ENCODE results near the gene RANBP1. TPM values are rescaled to one million over a fixed set of nuclear protein-coding genes. Genes with fewer than 3 reads are reported as not detected.

Gene RANBP1
- total RNA-seq, 1 experiment from 2014 or later: 443 TPM

DNA sequence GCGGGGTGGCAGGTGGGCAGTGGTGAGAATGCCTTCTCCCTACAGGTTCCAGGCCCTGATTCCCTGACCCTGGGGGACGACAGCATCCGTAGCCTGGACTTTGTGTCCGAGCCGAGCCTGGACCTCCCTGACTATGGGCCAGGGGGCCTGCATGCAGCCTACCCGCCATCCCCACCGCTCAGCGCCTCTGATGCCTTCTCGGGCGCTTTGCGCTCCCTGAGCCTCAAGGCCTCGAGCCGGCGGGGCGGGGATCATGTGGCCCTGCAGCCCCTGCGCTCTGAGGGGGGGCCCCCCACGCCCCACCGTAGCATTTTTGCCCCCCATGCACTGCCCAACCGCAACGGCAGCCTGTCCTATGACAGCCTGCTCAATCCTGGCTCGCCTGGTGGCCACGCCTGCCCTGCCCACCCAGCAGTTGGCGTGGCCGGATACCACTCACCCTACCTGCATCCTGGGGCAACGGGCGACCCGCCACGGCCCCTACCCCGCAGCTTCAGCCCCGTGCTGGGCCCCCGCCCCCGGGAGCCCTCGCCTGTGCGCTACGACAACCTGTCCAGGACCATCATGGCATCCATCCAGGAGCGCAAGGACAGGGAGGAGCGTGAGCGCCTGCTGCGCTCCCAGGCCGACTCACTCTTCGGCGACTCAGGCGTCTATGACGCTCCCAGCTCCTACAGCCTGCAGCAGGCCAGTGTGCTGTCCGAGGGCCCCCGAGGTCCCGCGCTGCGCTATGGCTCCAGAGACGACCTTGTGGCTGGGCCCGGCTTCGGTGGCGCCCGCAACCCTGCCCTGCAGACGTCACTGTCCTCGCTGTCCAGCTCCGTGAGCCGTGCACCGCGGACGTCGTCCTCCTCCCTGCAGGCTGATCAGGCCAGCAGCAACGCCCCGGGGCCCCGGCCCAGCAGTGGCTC lies 27.1 kb downstream of the RANBP1 start:
- DNase-seq (ENCODE audit: low spot score) (no peak), ATAC-seq (no peak)
- Mint-ChIP-seq H3K36me3 (no peaks in the 10 kb centered on the region), H3K27me3 (ENCODE audit: low read depth) (no peaks in the 10 kb centered on the region), H3K27ac (no peak overlapping the region), H3K9me3 (no peaks in the 10 kb centered on the region), H3K4me1 (no peaks in the 10 kb centered on the region), H3K4me3 (no peak overlapping the region)
- TF ChIP-seq, protein P1, sequence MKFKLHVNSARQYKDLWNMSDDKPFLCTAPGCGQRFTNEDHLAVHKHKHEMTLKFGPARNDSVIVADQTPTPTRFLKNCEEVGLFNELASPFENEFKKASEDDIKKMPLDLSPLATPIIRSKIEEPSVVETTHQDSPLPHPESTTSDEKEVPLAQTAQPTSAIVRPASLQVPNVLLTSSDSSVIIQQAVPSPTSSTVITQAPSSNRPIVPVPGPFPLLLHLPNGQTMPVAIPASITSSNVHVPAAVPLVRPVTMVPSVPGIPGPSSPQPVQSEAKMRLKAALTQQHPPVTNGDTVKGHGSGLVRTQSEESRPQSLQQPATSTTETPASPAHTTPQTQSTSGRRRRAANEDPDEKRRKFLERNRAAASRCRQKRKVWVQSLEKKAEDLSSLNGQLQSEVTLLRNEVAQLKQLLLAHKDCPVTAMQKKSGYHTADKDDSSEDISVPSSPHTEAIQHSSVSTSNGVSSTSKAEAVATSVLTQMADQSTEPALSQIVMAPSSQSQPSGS (CRISPR knock-in tag; IDR thresholded peaks at IDR 0.05; ENCODE audit: borderline replicate concordance, low read depth): no peak
- TF ChIP-seq, protein P2, sequence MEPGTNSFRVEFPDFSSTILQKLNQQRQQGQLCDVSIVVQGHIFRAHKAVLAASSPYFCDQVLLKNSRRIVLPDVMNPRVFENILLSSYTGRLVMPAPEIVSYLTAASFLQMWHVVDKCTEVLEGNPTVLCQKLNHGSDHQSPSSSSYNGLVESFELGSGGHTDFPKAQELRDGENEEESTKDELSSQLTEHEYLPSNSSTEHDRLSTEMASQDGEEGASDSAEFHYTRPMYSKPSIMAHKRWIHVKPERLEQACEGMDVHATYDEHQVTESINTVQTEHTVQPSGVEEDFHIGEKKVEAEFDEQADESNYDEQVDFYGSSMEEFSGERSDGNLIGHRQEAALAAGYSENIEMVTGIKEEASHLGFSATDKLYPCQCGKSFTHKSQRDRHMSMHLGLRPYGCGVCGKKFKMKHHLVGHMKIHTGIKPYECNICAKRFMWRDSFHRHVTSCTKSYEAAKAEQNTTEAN (CRISPR knock-in tag; IDR thresholded peaks at IDR 0.05): no peak
- TF ChIP-seq, protein P3, sequence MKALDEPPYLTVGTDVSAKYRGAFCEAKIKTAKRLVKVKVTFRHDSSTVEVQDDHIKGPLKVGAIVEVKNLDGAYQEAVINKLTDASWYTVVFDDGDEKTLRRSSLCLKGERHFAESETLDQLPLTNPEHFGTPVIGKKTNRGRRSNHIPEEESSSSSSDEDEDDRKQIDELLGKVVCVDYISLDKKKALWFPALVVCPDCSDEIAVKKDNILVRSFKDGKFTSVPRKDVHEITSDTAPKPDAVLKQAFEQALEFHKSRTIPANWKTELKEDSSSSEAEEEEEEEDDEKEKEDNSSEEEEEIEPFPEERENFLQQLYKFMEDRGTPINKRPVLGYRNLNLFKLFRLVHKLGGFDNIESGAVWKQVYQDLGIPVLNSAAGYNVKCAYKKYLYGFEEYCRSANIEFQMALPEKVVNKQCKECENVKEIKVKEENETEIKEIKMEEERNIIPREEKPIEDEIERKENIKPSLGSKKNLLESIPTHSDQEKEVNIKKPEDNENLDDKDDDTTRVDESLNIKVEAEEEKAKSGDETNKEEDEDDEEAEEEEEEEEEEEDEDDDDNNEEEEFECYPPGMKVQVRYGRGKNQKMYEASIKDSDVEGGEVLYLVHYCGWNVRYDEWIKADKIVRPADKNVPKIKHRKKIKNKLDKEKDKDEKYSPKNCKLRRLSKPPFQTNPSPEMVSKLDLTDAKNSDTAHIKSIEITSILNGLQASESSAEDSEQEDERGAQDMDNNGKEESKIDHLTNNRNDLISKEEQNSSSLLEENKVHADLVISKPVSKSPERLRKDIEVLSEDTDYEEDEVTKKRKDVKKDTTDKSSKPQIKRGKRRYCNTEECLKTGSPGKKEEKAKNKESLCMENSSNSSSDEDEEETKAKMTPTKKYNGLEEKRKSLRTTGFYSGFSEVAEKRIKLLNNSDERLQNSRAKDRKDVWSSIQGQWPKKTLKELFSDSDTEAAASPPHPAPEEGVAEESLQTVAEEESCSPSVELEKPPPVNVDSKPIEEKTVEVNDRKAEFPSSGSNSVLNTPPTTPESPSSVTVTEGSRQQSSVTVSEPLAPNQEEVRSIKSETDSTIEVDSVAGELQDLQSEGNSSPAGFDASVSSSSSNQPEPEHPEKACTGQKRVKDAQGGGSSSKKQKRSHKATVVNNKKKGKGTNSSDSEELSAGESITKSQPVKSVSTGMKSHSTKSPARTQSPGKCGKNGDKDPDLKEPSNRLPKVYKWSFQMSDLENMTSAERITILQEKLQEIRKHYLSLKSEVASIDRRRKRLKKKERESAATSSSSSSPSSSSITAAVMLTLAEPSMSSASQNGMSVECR (CRISPR knock-in tag; IDR thresholded peaks at IDR 0.05; ENCODE audit: borderline replicate concordance): no peak
- no peak for TF ChIP-seq TEAD1 (CRISPR knock-in tag; IDR thresholded peaks at IDR 0.05)
- TF ChIP-seq KAT7 (CRISPR knock-in tag; IDR thresholded peaks at IDR 0.05; ENCODE audit: borderline replicate concordance): no peak
- TF ChIP-seq, protein P4, sequence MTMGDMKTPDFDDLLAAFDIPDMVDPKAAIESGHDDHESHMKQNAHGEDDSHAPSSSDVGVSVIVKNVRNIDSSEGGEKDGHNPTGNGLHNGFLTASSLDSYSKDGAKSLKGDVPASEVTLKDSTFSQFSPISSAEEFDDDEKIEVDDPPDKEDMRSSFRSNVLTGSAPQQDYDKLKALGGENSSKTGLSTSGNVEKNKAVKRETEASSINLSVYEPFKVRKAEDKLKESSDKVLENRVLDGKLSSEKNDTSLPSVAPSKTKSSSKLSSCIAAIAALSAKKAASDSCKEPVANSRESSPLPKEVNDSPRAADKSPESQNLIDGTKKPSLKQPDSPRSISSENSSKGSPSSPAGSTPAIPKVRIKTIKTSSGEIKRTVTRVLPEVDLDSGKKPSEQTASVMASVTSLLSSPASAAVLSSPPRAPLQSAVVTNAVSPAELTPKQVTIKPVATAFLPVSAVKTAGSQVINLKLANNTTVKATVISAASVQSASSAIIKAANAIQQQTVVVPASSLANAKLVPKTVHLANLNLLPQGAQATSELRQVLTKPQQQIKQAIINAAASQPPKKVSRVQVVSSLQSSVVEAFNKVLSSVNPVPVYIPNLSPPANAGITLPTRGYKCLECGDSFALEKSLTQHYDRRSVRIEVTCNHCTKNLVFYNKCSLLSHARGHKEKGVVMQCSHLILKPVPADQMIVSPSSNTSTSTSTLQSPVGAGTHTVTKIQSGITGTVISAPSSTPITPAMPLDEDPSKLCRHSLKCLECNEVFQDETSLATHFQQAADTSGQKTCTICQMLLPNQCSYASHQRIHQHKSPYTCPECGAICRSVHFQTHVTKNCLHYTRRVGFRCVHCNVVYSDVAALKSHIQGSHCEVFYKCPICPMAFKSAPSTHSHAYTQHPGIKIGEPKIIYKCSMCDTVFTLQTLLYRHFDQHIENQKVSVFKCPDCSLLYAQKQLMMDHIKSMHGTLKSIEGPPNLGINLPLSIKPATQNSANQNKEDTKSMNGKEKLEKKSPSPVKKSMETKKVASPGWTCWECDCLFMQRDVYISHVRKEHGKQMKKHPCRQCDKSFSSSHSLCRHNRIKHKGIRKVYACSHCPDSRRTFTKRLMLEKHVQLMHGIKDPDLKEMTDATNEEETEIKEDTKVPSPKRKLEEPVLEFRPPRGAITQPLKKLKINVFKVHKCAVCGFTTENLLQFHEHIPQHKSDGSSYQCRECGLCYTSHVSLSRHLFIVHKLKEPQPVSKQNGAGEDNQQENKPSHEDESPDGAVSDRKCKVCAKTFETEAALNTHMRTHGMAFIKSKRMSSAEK (CRISPR knock-in tag; IDR thresholded peaks at IDR 0.05; ENCODE audit: borderline replicate concordance): no peak
- TF ChIP-seq ZNF416 (CRISPR knock-in tag; IDR thresholded peaks at IDR 0.05): no peak
- TF ChIP-seq, protein P5, sequence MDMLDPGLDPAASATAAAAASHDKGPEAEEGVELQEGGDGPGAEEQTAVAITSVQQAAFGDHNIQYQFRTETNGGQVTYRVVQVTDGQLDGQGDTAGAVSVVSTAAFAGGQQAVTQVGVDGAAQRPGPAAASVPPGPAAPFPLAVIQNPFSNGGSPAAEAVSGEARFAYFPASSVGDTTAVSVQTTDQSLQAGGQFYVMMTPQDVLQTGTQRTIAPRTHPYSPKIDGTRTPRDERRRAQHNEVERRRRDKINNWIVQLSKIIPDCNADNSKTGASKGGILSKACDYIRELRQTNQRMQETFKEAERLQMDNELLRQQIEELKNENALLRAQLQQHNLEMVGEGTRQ (CRISPR knock-in tag; IDR thresholded peaks at IDR 0.05): no peak
- no peak for TF ChIP-seq ETV6 (CRISPR knock-in tag; IDR thresholded peaks at IDR 0.05)
- TF ChIP-seq, protein P6, sequence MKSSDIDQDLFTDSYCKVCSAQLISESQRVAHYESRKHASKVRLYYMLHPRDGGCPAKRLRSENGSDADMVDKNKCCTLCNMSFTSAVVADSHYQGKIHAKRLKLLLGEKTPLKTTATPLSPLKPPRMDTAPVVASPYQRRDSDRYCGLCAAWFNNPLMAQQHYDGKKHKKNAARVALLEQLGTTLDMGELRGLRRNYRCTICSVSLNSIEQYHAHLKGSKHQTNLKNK (CRISPR knock-in tag; IDR thresholded peaks at IDR 0.05): no peak
- TF ChIP-seq HMGA2 (CRISPR knock-in tag; IDR thresholded peaks at IDR 0.05): no peak
- TF ChIP-seq FOXP1 (CRISPR knock-in tag; IDR thresholded peaks at IDR 0.05; ENCODE audit: borderline replicate concordance): no peak
- TF ChIP-seq, protein P7, sequence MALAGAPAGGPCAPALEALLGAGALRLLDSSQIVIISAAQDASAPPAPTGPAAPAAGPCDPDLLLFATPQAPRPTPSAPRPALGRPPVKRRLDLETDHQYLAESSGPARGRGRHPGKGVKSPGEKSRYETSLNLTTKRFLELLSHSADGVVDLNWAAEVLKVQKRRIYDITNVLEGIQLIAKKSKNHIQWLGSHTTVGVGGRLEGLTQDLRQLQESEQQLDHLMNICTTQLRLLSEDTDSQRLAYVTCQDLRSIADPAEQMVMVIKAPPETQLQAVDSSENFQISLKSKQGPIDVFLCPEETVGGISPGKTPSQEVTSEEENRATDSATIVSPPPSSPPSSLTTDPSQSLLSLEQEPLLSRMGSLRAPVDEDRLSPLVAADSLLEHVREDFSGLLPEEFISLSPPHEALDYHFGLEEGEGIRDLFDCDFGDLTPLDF (CRISPR knock-in tag; IDR thresholded peaks at IDR 0.05): no peak
- ChIA-PET CTCF (no interaction called here), POLR2A (no interaction called here)
